Stimulated activated CD8-positive, alpha-beta memory T cell treated with anti-CD3 and anti-CD28 coated beads, Interleukin-15, amount 100 ng/mL, for 48 hours (primary cell): ENCODE measurements around the gene TBL3.
"Not testable (repeated sequence)": the region's sequence is repeated elsewhere in the genome, so short reads cannot be mapped to it uniquely, and the experiment has no call there.

ENCODE experiments used
- DNase-seq, 2 donors: peaks; one replicate each; pipeline ENCODE4 v3.0.0-alpha.2; 2020; ENCODE audit warnings: low read depth in 2 of 2

The TBL3 gene

DNA sequence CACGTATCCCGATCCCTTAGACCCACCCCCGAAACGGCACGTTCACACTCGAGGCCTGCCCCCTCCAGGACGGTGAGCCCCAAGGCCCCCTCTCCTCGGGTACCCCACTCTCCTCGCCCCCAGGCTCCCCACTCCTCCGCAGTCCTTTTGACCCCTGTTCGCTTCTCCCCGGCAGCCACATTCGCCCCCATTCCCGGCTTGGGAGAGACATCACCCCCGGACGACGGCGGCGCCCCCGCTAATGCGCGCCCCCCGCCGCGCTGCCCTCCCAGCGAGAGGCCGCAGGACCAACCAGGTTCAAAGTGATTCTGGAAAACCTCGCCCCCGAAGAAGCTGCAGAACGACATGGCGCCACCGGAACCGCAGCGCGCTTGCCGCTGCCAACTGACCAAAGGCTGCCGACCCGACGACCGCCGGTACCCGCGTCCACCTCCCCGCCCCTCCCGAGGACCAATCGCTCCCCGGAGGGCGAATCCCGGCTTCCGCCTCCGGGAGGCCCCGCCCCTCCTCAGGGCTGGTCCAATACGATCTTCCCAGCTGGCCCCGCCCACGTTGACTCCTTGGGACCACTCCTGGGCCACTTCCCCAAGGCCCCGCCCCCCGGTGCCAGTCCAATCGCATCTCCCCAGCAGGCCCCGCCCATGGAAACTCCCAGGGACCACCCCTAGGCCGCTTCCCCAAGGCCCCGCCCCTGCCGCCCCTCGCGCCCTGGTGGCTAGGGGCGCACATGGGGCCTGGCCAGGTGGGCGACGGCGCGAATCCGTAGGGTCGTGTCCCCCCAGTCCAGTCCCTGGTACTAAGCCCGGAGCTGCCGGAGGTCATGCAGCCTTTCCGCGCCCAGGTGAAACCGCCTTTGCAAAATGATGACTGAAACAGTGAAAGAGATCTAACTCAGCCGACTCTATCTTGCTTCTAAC is 28.8 kb upstream of the TBL3 start, which contains the start of gene MSRB1:
Gene MSRB1 (minus strand): TSS at position 390 of the 917 bp plus-strand sequence. CDS start 43 bp downstream, at position 347.
- DNase-seq, result peak; percentile 99 to 100

- DNase-seq, result no peak
Observed at GRCh38 chr16:1944612-1945199, 27.1 kb upstream of the TBL3 start.

GRCh38 chr16:1945559-1946391 is 26.1 kb upstream of the TBL3 start:
- no peak for DNase-seq

DNA sequence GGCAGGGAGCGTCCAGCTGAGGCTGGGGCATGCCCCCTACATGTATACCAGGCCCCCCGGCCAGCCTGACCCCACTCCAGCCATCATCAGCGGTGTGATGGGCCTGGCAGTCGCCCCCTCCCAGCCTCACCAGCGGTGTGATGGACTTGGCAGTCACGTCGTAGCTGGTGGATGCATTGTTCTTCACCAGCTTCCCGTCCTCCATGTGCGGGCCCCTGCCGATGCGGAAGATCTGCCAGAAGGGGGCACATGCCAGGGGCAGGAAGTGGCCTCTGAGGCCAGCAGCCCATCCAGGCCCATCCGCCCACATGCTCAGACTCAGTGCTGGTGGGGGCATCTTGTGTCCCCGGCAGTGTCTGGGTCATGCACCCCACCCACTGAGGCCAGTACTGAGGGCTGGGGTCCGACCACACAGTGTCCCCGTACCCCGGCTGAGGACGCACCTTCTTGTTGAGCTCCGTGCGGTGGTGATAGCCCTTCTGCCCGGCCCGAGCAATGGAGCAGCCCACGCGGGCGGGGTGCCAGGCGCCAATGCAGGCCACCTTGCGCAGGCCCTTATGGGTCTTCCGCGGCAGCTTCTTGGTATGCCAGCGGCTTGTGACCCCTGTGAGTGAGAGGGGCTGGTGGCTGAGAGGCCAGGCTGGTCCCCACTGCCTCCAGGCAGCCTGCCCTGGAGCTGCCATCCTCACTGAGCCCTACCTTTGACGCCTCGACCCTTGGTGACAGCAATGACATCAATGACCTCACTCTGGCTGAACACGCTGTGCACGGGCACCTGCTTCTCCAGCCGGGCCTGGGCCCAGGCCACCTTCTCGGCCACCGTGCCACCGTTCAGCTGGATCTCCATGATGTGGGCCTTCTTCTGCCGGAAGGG is 25.1 kb upstream of the TBL3 start:
- DNase-seq, result no peak

- DNase-seq, result no peak
Observed at GRCh38 chr16:1947369-1947670, 24.5 kb upstream of the TBL3 start.

GRCh38 chr16:1949507-1949906 is 22.3 kb upstream of the TBL3 start:
- no peak for DNase-seq

DNA sequence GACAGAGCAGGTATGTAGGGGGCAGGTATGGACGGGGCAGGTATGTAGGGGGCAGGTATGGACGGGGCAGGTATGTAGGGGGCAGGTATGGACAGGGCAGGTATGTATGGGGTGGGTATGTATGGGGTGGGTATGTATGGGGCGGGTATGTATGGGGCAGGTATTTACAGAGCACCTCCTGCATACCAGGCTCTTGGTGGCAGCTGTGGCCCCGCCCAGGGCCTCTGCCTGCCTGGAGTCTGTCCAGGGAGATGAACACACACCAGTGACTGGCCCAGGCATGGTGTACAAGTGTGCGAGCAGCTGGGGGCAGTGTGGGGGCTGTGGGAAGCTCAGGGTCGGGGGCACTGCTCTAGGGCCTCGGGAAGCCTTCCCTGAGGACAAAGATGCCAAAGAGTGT is 21.8 kb upstream of the TBL3 start:
- no peak for DNase-seq

GRCh38 chr16:1950559-1950958 is 21.3 kb upstream of the TBL3 start:
- DNase-seq, result no peak

DNA sequence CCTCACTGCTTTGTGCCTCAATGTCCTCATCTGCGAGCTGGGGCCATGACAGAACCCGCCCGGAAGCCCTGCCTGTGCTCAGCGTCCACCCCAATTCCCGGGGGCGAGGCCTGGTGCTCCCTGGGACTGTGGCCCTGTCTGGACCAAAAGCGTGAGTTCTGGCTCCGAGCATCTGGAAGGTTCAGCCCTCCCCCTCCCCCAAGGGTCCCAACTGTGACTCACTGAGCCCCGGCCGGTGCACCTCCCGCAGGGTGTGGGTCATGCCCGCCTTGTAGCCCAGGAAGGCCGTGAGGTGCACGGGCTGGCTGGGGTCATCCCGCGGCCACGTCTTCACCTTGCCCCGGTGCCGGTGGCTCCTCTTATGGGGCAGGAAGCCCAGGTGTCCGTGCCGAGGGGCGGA is 18.1 kb upstream of the TBL3 start:
- no peak for DNase-seq

GRCh38 chr16:1957434-1958142 is 14.3 kb upstream of the TBL3 start:
- not testable (repeated sequence) for DNase-seq

GRCh38 chr16:1958143-1958491 is 13.7 kb upstream of the TBL3 start:
- not testable (repeated sequence) for DNase-seq

GRCh38 chr16:1958715-1959268 is 13.1 kb upstream of the TBL3 start:
- DNase-seq, result no peak

GRCh38 chr16:1959269-1960039 is 12.4 kb upstream of the TBL3 start, which contains the start of gene NDUFB10:
Gene NDUFB10, plus strand, starts transcription at chr16:1959538. Its CDS starts 87 bp downstream, at chr16:1959625.
- peak; percentile 89 to 90 for DNase-seq

GRCh38 chr16:1960665-1961630 is 10.9 kb upstream of the TBL3 start:
- DNase-seq, result no peak

GRCh38 chr16:1961651-1962067 is 10.2 kb upstream of the TBL3 start:
- DNase-seq, result no peak

GRCh38 chr16:1962161-1963153 is 9.4 kb upstream of the TBL3 start:
- DNase-seq, result not testable (repeated sequence)
